H9 (cell line): ENCODE data around the gene TMPRSS12. TPM values are rescaled to one million over a fixed set of nuclear protein-coding genes. Genes with fewer than 3 reads are reported as not detected.
A peak's percentile ranks its signal among the peaks of the same experiment; 100 is the strongest.

Experiments used
- DNase-seq: peaks from one replicate; pipeline ENCODE4 v3.0.0-alpha.2; 2017
- H2AFZ ChIP-seq: one replicate; pipeline ENCODE4 v1.6.1; 2013; ENCODE audit warnings: mild to moderate bottlenecking, low read length, control low read depth, moderate library complexity
- H2AK5ac ChIP-seq: 2 replicates; pipeline ENCODE4 v1.6.1; 2013; ENCODE audit warnings: low read length, control low read depth, mixed read lengths; ENCODE audit not compliant: insufficient read length
- H2BK120ac ChIP-seq: one replicate; pipeline ENCODE4 v1.6.1; 2013; ENCODE audit warnings: low read depth, mild to moderate bottlenecking, low read length, control low read depth, inconsistent platforms; ENCODE audit not compliant: poor library complexity, severe bottlenecking
- H2BK12ac ChIP-seq: 2 replicates; pipeline ENCODE4 v1.6.1; 2013; ENCODE audit warnings: low read length, control low read depth, mixed read lengths, low read depth; ENCODE audit not compliant: insufficient read length
- H2BK15ac ChIP-seq: 2 replicates; pipeline ENCODE4 v1.6.1; 2013; ENCODE audit warnings: low read depth, low read length, control low read depth
- H2BK20ac ChIP-seq: one replicate; pipeline ENCODE4 v1.6.1; 2013; ENCODE audit warnings: low read depth, mild to moderate bottlenecking, low read length, control low read depth, inconsistent platforms; ENCODE audit not compliant: poor library complexity, severe bottlenecking
- H2BK5ac ChIP-seq: 2 replicates; pipeline ENCODE4 v1.6.1; 2013; ENCODE audit warnings: low read length, control low read depth, mixed read lengths; ENCODE audit not compliant: insufficient read length
- H3K14ac ChIP-seq: 2 replicates; pipeline ENCODE4 v1.6.1; 2013; ENCODE audit warnings: low read length, control low read depth; ENCODE audit not compliant: insufficient read depth
- H3K18ac ChIP-seq: 2 replicates; pipeline ENCODE4 v1.6.1; 2013; ENCODE audit warnings: low read depth, mild to moderate bottlenecking, mixed read lengths, low read length, control low read depth; ENCODE audit not compliant: insufficient read length
- H3K23ac ChIP-seq: 2 replicates; pipeline ENCODE4 v1.6.1; 2013; ENCODE audit warnings: low read length, control low read depth, mixed read lengths, low read depth; ENCODE audit not compliant: insufficient read length
- H3K23me2 ChIP-seq: 2 replicates; pipeline ENCODE4 v1.6.1; 2013; ENCODE audit warnings: low read depth, mild to moderate bottlenecking, mixed read lengths, low read length, control low read depth; ENCODE audit not compliant: insufficient read length, poor library complexity, severe bottlenecking
- H3K27ac ChIP-seq: 2 replicates; pipeline ENCODE4 v1.5.1; 2013; ENCODE audit warnings: low read length, control low read depth, mixed read lengths, low read depth; ENCODE audit not compliant: insufficient read length
- H3K27me3 ChIP-seq: 2 replicates; pipeline ENCODE4 v1.6.1; 2013; ENCODE audit warnings: low read length, control low read depth, inconsistent platforms; ENCODE audit not compliant: insufficient read depth
- H3K4ac ChIP-seq: 2 replicates; pipeline ENCODE4 v1.6.1; 2013; ENCODE audit warnings: low read depth, mild to moderate bottlenecking, control low read depth, inconsistent platforms, low read length, moderate library complexity
- H3K4me1 ChIP-seq: 2 replicates; pipeline ENCODE4 v1.6.1; 2013; ENCODE audit warnings: low read length, control low read depth, inconsistent platforms; ENCODE audit not compliant: insufficient read depth
- H3K4me2 ChIP-seq: 2 replicates; pipeline ENCODE4 v1.6.1; 2013; ENCODE audit warnings: low read length, control low read depth, mixed read lengths; ENCODE audit not compliant: insufficient read length, insufficient read depth
- H3K56ac ChIP-seq: 2 replicates; pipeline ENCODE4 v1.6.1; 2013; ENCODE audit warnings: low read depth, mild to moderate bottlenecking, mixed read lengths, low read length, control low read depth; ENCODE audit not compliant: insufficient read length
- H3K79me1 ChIP-seq: 2 replicates; pipeline ENCODE4 v1.6.1; 2013; ENCODE audit warnings: low read depth, mild to moderate bottlenecking, moderate library complexity, low read length, control low read depth, inconsistent platforms; ENCODE audit not compliant: insufficient read depth, poor library complexity, severe bottlenecking
- H3K79me2 ChIP-seq: 2 replicates; pipeline ENCODE4 v1.6.1; 2013; ENCODE audit warnings: low read length, control low read depth, inconsistent platforms; ENCODE audit not compliant: insufficient read depth
- H3K9ac ChIP-seq: 2 replicates; pipeline ENCODE4 v1.6.1; 2013; ENCODE audit warnings: low read length, control low read depth, mixed read lengths; ENCODE audit not compliant: insufficient read length; ENCODE audit errors: extremely low read depth
- H3K9me3 ChIP-seq: one replicate; pipeline ENCODE4 v1.6.1; 2013; ENCODE audit warnings: low read depth, low read length, inconsistent platforms; ENCODE audit not compliant: control insufficient read depth
- H3T11ph ChIP-seq: one replicate; pipeline ENCODE4 v1.6.1; 2013; ENCODE audit warnings: mild to moderate bottlenecking, low read length, control low read depth, inconsistent platforms
- H4K20me1 ChIP-seq: one replicate; pipeline ENCODE4 v1.6.1; 2013; ENCODE audit not compliant: control insufficient read depth, insufficient read length, insufficient read depth
- H4K5ac ChIP-seq: 2 replicates; pipeline ENCODE4 v1.6.1; 2013; ENCODE audit warnings: low read depth, mild to moderate bottlenecking, mixed read lengths, low read length, control low read depth; ENCODE audit not compliant: insufficient read length
- H4K8ac ChIP-seq: replicated peaks from 2 replicates; pipeline ENCODE4 v1.6.1; 2013; ENCODE audit warnings: low read length, control low read depth, mixed read lengths, low read depth; ENCODE audit not compliant: insufficient read length
- H4K91ac ChIP-seq: 2 replicates; pipeline ENCODE4 v1.6.1; 2013; ENCODE audit warnings: low read depth, mild to moderate bottlenecking, moderate library complexity, mixed read lengths, low read length, control low read depth; ENCODE audit not compliant: insufficient read length
- H3K27ac Mint-ChIP-seq, 3 experiments: 2 replicates in 2 of 3; 3 replicates in 1 of 3; pipeline ENCODE4 v1.8.0; 2020 to 2021; ENCODE audit warnings: mixed read lengths in 3 of 3, mild to moderate bottlenecking in 1 of 3, moderate library complexity in 1 of 3
- H3K27me3 Mint-ChIP-seq: 2 replicates; pipeline ENCODE4 v1.8.0; 2021; ENCODE audit warnings: low read depth, mild to moderate bottlenecking, moderate library complexity, mixed read lengths
- H3K36me3 Mint-ChIP-seq, 3 experiments: 2 replicates in 2 of 3; 3 replicates in 1 of 3; pipeline ENCODE4 v1.8.0; 2020 to 2021; ENCODE audit warnings: low read depth in 3 of 3, mixed read lengths in 3 of 3; ENCODE audit not compliant: insufficient read depth in 1 of 3
- H3K4me1 Mint-ChIP-seq, 2 experiments: 2 replicates each; pipeline ENCODE4 v1.8.0; 2020; ENCODE audit warnings: mixed read lengths in 2 of 2
- H3K4me3 Mint-ChIP-seq, 2 experiments: 2 replicates in 1 of 2; 3 replicates in 1 of 2; pipeline ENCODE4 v1.8.0; 2020 to 2021; ENCODE audit warnings: mild to moderate bottlenecking in 2 of 2, mixed read lengths in 2 of 2, moderate library complexity in 1 of 2
- H3K9me3 Mint-ChIP-seq, 2 experiments: 2 replicates in 1 of 2; 3 replicates in 1 of 2; pipeline ENCODE4 v1.8.0; 2020; ENCODE audit warnings: mild to moderate bottlenecking in 2 of 2, mixed read lengths in 2 of 2, moderate library complexity in 1 of 2
- CTCF ChIP-seq: fragments of 200-600 bp; sonication (generic); conservative IDR thresholded peaks from 3 replicates; pipeline ENCODE4 v1.8.0; 2021; ENCODE audit warnings: antibody characterized with exemption, mild to moderate bottlenecking
- WGBS: extraction: QIAGEN DNeasy Blood & Tissue Kit; methylation state at CpG from one replicate; pipeline ENCODE4 v1.1.7; 2013; ENCODE audit warnings: missing lambda C conversion rate, low lambda C conversion rate, mixed read lengths; ENCODE audit not compliant: insufficient read length; ENCODE audit errors: extremely low coverage; 5-methylcytosine and 5-hydroxymethylcytosine counted together
- total RNA-seq: library from RNA; stranded (reverse); gene quantifications from 2 replicates; pipeline ENCODE4 v1.2.1, GENCODE V29; 2021

TMPRSS12 gene
- total RNA-seq, 1 experiment from 2014 or later, result not detected

GRCh38 chr12:50925920-50926319, 83.2 kb downstream of the TMPRSS12 start:
- no peak overlapping the region for H2AFZ ChIP-seq
- no peaks in the 10 kb centered on the region for H3K9me3 ChIP-seq
- no peak overlapping the region for H2BK20ac ChIP-seq
- no peaks in the 10 kb centered on the region for H3K79me1 ChIP-seq
- H2BK15ac ChIP-seq, result no peak overlapping the region
- H3K36me3 Mint-ChIP-seq, result peaks cover 0 to 6% (median 6%) of the 10 kb centered on the region in 3 experiments; a peak in 4 of 7 replicates
- H2BK120ac ChIP-seq, result no peak overlapping the region
- no peak overlapping the region for H2BK12ac ChIP-seq
- H4K8ac ChIP-seq, result no peak overlapping the region
- no peaks in the 10 kb centered on the region for H3K27me3 ChIP-seq
- no CpG with 5 or more reads among the region's 1 CpG for WGBS
- peaks cover 42 to 67% of the 10 kb centered on the region in 2 experiments for H3K4me1 Mint-ChIP-seq
- H3K4me3 Mint-ChIP-seq, result peak overlapping the region; percentile 71 to 93
- H3K18ac ChIP-seq, result no peak overlapping the region
- no peak overlapping the region for H3K27ac Mint-ChIP-seq
- H3K9me3 Mint-ChIP-seq, result no peaks in the 10 kb centered on the region
- peaks cover 6% of the 10 kb centered on the region for H3K23me2 ChIP-seq
- no peak overlapping the region for H3K14ac ChIP-seq
- no peak overlapping the region for H2BK5ac ChIP-seq
- no peak overlapping the region for H3K9ac ChIP-seq
- no peaks in the 10 kb centered on the region; the same call in 1 of the 2 replicates for H3K79me2 ChIP-seq
- no peaks in the 10 kb centered on the region for H4K20me1 ChIP-seq
- no peak overlapping the region for H3K4ac ChIP-seq
- TF ChIP-seq CTCF, result no peak
- H3K23ac ChIP-seq, result no peak overlapping the region
- no peak overlapping the region for H3T11ph ChIP-seq
- H4K91ac ChIP-seq, result no peak overlapping the region
- no peak for DNase-seq
- H3K4me1 ChIP-seq, result no peaks in the 10 kb centered on the region; the same call in 1 of the 2 replicates
- no peak overlapping the region for H3K56ac ChIP-seq
- H3K4me2 ChIP-seq, result peak overlapping the region; percentile 25
- no peak overlapping the region for H2AK5ac ChIP-seq
- no peaks in the 10 kb centered on the region for H3K27me3 Mint-ChIP-seq
- H4K5ac ChIP-seq, result no peak overlapping the region
- no peak overlapping the region for H3K27ac ChIP-seq
